HepG2 (cell line): ENCODE results near the gene CERS1. TPM values are rescaled to one million over a fixed set of nuclear protein-coding genes. Genes with fewer than 3 reads are reported as not detected.

Experiments
- ARID2 ChIP-seq: sonication (generic); formaldehyde crosslinking; IDR thresholded peaks from 2 replicates; pipeline ENCODE4 v1.8.1; 2022; ENCODE audit warnings: mild to moderate bottlenecking, missing genetic modification reagents, borderline replicate concordance
- ARNT2 ChIP-seq: sonication (generic); formaldehyde crosslinking; IDR thresholded peaks from 2 replicates; pipeline ENCODE4 v1.8.0; 2022; ENCODE audit warnings: mild to moderate bottlenecking, low read depth, missing genetic modification reagents, moderate library complexity
- ESRRA ChIP-seq: sonication (generic); formaldehyde crosslinking; IDR thresholded peaks from 2 replicates; pipeline ENCODE4 v1.5.1; 2020; ENCODE audit warnings: mild to moderate bottlenecking, low read depth, missing genetic modification reagents
- KDM5B ChIP-seq: sonication (generic); formaldehyde crosslinking; IDR thresholded peaks from 2 replicates; pipeline ENCODE4 v1.4.0; 2020; ENCODE audit warnings: missing genetic modification reagents, mild to moderate bottlenecking, borderline replicate concordance
- MEF2D ChIP-seq: sonication (generic); formaldehyde crosslinking; IDR thresholded peaks from 2 replicates; pipeline ENCODE4 v1.5.1; 2020; ENCODE audit warnings: mild to moderate bottlenecking, missing genetic modification reagents
- MYC ChIP-seq: sonication (generic); formaldehyde crosslinking; IDR thresholded peaks from 2 replicates; pipeline ENCODE4 v1.9.0; 2021; ENCODE audit warnings: missing genetic modification reagents, borderline replicate concordance
- NRL ChIP-seq: sonication (generic); formaldehyde crosslinking; IDR thresholded peaks from 2 replicates; pipeline ENCODE4 v1.5.0; 2020; ENCODE audit warnings: missing genetic modification reagents, mild to moderate bottlenecking, moderate library complexity, borderline replicate concordance
- PHF21A ChIP-seq: sonication (generic); formaldehyde crosslinking; IDR thresholded peaks from 2 replicates; pipeline ENCODE4 v1.5.0; 2020; ENCODE audit warnings: mild to moderate bottlenecking, missing genetic modification reagents
- REST ChIP-seq, 2 experiments: IDR thresholded peaks; 2 replicates each; pipeline ENCODE4 v1.6.1; 2011 to 2012; ENCODE audit warnings: low read length in 2 of 2, borderline replicate concordance in 1 of 2, low read depth in 1 of 2, mild to moderate bottlenecking in 1 of 2, moderate library complexity in 1 of 2
- SMAD1 ChIP-seq: sonication (generic); formaldehyde crosslinking; IDR thresholded peaks from 2 replicates; pipeline ENCODE4 v1.4.0; 2020; ENCODE audit warnings: missing genetic modification reagents, low read depth, mild to moderate bottlenecking, borderline replicate concordance
- TBX2 ChIP-seq: sonication (generic); formaldehyde crosslinking; IDR thresholded peaks from 2 replicates; pipeline ENCODE4 v1.5.0; 2020; ENCODE audit warnings: missing genetic modification reagents, mild to moderate bottlenecking, borderline replicate concordance
- YY1 ChIP-seq: IDR thresholded peaks from 2 replicates; pipeline ENCODE4 v1.6.1; 2011; ENCODE audit warnings: low read length, low read depth, moderate library complexity, mild to moderate bottlenecking; ENCODE audit not compliant: insufficient read depth, insufficient replicate concordance
- ZMYM4 ChIP-seq: sonication (generic); formaldehyde crosslinking; IDR thresholded peaks from 2 replicates; pipeline ENCODE4 v1.8.1; 2023; ENCODE audit warnings: mild to moderate bottlenecking, missing genetic modification reagents
- ZNF121 ChIP-seq: sonication (generic); formaldehyde crosslinking; IDR thresholded peaks from 2 replicates; pipeline ENCODE4 v1.5.0; 2020; ENCODE audit warnings: mild to moderate bottlenecking, missing genetic modification reagents
- ZNF234 ChIP-seq: sonication (generic); formaldehyde crosslinking; conservative IDR thresholded peaks from 2 replicates; pipeline ENCODE4 v1.5.1; 2020; ENCODE audit warnings: mild to moderate bottlenecking, missing genetic modification reagents
- ZNF263 ChIP-seq: sonication (generic); formaldehyde crosslinking; IDR thresholded peaks from 2 replicates; pipeline ENCODE4 v1.4.0; 2020; ENCODE audit warnings: missing genetic modification reagents
- ZNF883 ChIP-seq: sonication (generic); formaldehyde crosslinking; IDR thresholded peaks from 2 replicates; pipeline ENCODE4 v1.5.1; 2020; ENCODE audit warnings: mild to moderate bottlenecking, missing genetic modification reagents; ENCODE audit errors: not compliant biosample characterization
- polyA plus RNA-seq, 8 experiments: library from polyadenylated mRNA; depleted of rRNA in 3 of 8; stranded (reverse) in 7 of 8; unstranded in 1 of 8; fragments of >200 nt; fragmentation: Illumina TruSeq in 4 of 8; extraction: Trizol in 4 of 8; gene quantifications; 2 replicates each; pipeline versions ENCODE4 v1.2.1 to v1.2.3, GENCODE V29; 2011 to 2016; ENCODE audit warnings: low read depth in 4 of 8, missing spikeins in 1 of 8, mixed read lengths in 1 of 8; ENCODE audit not compliant: insufficient read depth in 1 of 8
- total RNA-seq, 5 experiments: library from RNA; depleted of rRNA; stranded (reverse); fragments of >200 nt; fragmentation: Illumina TruSeq; extraction: Trizol; gene quantifications; 2 replicates each; pipeline ENCODE4 v1.2.3, GENCODE V29; 2016; ENCODE audit warnings: low read depth in 1 of 5
- TF ChIP-seq, protein P1 (sequence below): sonication (generic); formaldehyde crosslinking; IDR thresholded peaks from 2 replicates; pipeline ENCODE4 v1.9.0; 2022; ENCODE audit warnings: low read depth, missing genetic modification reagents
- TF ChIP-seq, protein P2 (sequence below): sonication (generic); formaldehyde crosslinking; IDR thresholded peaks from 2 replicates; pipeline ENCODE4 v1.5.1; 2020; ENCODE audit warnings: missing genetic modification reagents, mild to moderate bottlenecking, borderline replicate concordance

The CERS1 gene
- total and polyA plus RNA-seq, 2 of the 13 experiments (the other 11 are each of a cell fraction or from before 2014, with no cell fraction given): 4.6 to 9.8 TPM

GRCh38 chr19:18840288-18841267 lies 55.4 kb downstream of the CERS1 start (continued):
- TF ChIP-seq KDM5B: 0 out of 2 replicates have a peak, but pooled peaks have one; percentile 9
- TF ChIP-seq, protein P1, sequence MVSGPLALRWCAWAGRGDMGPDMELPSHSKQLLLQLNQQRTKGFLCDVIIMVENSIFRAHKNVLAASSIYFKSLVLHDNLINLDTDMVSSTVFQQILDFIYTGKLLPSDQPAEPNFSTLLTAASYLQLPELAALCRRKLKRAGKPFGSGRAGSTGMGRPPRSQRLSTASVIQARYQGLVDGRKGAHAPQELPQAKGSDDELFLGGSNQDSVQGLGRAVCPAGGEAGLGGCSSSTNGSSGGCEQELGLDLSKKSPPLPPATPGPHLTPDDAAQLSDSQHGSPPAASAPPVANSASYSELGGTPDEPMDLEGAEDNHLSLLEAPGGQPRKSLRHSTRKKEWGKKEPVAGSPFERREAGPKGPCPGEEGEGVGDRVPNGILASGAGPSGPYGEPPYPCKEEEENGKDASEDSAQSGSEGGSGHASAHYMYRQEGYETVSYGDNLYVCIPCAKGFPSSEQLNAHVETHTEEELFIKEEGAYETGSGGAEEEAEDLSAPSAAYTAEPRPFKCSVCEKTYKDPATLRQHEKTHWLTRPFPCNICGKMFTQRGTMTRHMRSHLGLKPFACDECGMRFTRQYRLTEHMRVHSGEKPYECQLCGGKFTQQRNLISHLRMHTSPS: peak; percentile 93
- peak; percentile 49; the same call in 1 of the 2 replicates for TF ChIP-seq PHF21A (CRISPR knock-in tag)
- TF ChIP-seq YY1: no peak
- TF ChIP-seq ZNF121 (CRISPR knock-in tag): peak; percentile 33; the same call in 1 of the 2 replicates
- no peak for TF ChIP-seq ARNT2
- no peak for TF ChIP-seq ZNF234 (CRISPR knock-in tag)
- 0 out of 2 replicates have a peak, but pooled peaks have one; percentile 7 for TF ChIP-seq TBX2 (CRISPR knock-in tag)
- TF ChIP-seq ZMYM4: no peak
- peak; percentile 69 for TF ChIP-seq ZNF263 (CRISPR knock-in tag)
- TF ChIP-seq MYC (CRISPR knock-in tag): peak; percentile 47; the same call in 1 of the 2 replicates
- TF ChIP-seq MEF2D (CRISPR knock-in tag): peak; percentile 24; the same call in 1 of the 2 replicates
- TF ChIP-seq, protein P2, sequence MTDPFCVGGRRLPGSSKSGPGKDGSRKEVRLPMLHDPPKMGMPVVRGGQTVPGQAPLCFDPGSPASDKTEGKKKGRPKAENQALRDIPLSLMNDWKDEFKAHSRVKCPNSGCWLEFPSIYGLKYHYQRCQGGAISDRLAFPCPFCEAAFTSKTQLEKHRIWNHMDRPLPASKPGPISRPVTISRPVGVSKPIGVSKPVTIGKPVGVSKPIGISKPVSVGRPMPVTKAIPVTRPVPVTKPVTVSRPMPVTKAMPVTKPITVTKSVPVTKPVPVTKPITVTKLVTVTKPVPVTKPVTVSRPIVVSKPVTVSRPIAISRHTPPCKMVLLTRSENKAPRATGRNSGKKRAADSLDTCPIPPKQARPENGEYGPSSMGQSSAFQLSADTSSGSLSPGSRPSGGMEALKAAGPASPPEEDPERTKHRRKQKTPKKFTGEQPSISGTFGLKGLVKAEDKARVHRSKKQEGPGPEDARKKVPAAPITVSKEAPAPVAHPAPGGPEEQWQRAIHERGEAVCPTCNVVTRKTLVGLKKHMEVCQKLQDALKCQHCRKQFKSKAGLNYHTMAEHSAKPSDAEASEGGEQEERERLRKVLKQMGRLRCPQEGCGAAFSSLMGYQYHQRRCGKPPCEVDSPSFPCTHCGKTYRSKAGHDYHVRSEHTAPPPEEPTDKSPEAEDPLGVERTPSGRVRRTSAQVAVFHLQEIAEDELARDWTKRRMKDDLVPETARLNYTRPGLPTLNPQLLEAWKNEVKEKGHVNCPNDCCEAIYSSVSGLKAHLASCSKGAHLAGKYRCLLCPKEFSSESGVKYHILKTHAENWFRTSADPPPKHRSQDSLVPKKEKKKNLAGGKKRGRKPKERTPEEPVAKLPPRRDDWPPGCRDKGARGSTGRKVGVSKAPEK (CRISPR knock-in tag): no peak; the same call in 1 of the 2 replicates
- no peak for TF ChIP-seq NRL (CRISPR knock-in tag)
- no peak for TF ChIP-seq ARID2 (CRISPR knock-in tag)
- TF ChIP-seq REST (IDR thresholded peaks at IDR 0.05; ENCODE audit: borderline replicate concordance in 1 of 2, low read depth in 1 of 2, low read length in 2 of 2): no peak
- TF ChIP-seq ESRRA (CRISPR knock-in tag): peak; percentile 92
- TF ChIP-seq ZNF883 (CRISPR knock-in tag): no peak
- TF ChIP-seq SMAD1 (CRISPR knock-in tag): no peak
